ENCODE data around the gene PEBP1.

PEBP1 gene

DNA sequence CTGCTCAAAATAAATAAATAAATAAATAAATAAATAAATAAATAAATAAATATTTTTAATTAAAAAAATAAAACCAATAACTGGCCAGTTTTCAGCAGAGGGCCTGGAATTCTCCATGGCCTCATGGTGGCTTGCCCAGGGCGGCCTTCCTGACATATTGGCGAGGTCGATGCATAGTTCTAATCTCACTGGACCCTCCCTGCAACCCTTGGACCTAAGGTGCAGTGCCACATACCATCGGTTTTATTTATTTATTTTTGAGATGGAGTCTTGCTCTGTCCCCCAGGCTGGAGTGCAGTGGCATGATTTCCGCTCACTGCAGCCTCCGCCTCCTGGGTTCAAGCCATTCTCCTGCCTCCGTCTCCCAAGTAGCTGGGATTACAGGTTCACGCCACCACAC is 28.2 kb upstream of the PEBP1 start:
- H3K36me3 ChIP-seq: no peaks in the 10 kb centered on the region
- H3K27me3 ChIP-seq: no peaks in the 10 kb centered on the region
- no peak for DNase-seq
- no peaks in the 10 kb centered on the region for H3K9me3 ChIP-seq
- TF ChIP-seq, protein P1, sequence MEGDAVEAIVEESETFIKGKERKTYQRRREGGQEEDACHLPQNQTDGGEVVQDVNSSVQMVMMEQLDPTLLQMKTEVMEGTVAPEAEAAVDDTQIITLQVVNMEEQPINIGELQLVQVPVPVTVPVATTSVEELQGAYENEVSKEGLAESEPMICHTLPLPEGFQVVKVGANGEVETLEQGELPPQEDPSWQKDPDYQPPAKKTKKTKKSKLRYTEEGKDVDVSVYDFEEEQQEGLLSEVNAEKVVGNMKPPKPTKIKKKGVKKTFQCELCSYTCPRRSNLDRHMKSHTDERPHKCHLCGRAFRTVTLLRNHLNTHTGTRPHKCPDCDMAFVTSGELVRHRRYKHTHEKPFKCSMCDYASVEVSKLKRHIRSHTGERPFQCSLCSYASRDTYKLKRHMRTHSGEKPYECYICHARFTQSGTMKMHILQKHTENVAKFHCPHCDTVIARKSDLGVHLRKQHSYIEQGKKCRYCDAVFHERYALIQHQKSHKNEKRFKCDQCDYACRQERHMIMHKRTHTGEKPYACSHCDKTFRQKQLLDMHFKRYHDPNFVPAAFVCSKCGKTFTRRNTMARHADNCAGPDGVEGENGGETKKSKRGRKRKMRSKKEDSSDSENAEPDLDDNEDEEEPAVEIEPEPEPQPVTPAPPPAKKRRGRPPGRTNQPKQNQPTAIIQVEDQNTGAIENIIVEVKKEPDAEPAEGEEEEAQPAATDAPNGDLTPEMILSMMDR (IDR thresholded peaks at IDR 0.05; ENCODE audit: low read depth, low read length): no peak
- H3K4me3 ChIP-seq (ENCODE audit: low read depth, low read length): no peak overlapping the region
- no peaks in the 10 kb centered on the region for H3K4me1 ChIP-seq

DNA sequence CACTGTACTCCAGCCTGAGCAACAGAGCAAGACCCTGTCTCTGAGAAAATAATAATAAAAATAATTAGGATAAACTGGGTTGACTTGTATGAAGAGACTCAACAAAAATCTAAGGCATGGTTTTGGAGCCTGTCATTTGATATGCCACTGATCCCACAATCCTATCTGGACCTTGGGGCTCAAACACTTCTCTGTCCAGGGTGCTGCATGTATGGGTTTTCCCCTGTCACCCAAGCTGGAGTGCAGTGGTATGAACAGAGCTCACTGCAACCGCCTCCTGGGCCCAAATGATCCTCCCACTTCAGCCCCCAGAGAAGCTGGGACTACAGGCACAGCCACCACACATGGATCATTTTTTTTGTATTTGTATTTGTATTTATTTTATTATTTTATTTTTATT is 26.8 kb upstream of the PEBP1 start:
- DNase-seq: no peak
- H3K9me3 ChIP-seq: no peaks in the 10 kb centered on the region
- H3K36me3 ChIP-seq: no peaks in the 10 kb centered on the region
- H3K27me3 ChIP-seq: no peaks in the 10 kb centered on the region
- TF ChIP-seq, protein P1 (IDR thresholded peaks at IDR 0.05; ENCODE audit: low read depth, low read length): no peak
- H3K4me3 ChIP-seq (ENCODE audit: low read depth, low read length): no peak overlapping the region
- no peaks in the 10 kb centered on the region for H3K4me1 ChIP-seq

DNA sequence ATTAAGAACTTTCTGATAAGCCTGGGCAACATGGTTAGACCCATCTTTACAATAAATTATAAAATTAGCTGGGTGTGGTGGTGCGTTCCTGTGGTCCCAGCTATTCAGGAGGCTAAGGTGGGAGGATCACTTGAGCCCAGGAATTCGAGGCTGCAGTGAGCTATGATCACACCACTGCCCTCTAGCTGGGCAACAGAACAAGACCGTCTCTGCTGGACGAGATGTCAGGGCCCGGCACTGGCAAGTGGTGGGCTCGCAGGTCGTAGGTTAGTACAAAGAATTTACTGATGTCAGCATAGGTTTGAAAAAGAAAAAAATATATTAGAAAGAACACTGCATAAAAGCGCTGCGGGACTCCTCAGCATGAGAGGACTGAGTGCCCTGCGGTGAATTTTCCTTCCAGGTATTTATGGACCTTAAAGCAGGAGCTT is 16.5 kb upstream of the PEBP1 start:
- no peak for DNase-seq
- TF ChIP-seq, protein P1 (IDR thresholded peaks at IDR 0.05; ENCODE audit: low read depth, low read length): no peak

DNA sequence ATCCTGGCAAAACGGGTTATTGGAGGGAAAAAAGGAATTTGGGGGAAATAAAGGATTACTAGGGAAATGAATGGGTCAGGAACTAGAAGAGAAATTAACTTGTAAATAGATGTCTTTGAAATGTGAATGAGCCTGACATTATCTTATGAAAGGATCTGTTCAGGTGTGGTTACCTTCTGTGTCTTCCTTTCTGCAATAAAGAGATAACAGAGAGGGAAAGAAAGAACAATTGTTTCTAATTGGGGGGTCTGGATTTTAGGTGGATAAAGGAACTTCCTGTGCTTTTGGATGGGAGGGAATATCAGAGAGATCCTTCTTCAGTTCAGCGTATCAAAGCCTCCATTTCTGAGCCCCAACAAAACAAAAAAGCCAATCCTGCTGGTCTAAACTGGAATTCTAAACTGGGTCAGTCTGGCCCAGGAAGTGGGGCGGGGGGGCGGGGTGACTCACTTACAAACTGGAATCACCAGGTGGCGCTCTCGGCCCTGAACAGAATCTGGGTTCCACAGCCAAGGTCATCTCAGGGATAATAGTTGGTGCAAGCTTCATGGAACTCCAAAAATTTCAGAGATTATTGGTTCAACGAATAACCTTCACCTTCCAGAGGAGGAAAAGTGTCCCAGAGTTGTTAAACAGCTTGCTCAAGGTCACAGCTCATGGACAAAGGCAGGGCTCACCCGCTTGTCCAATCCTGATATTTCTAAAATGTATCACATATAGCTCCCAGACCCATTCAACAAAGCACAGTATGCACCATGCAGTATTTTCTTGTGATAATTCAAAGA is 15.2 kb upstream of the PEBP1 start:
- Histone ChIP-seq H3K36me3 (no peaks in the 10 kb centered on the region), H3K27me3 (no peaks in the 10 kb centered on the region), H3K9me3 (no peaks in the 10 kb centered on the region), H3K4me3 (ENCODE audit: low read depth, low read length) (no peak overlapping the region), H3K4me1 (no peaks in the 10 kb centered on the region)
- TF ChIP-seq, protein P1 (IDR thresholded peaks at IDR 0.05; ENCODE audit: low read depth, low read length): peak; percentile 58
- peak; percentile 74 for DNase-seq

More for the DNA sequence above, 16.5 kb upstream of the PEBP1 start:
- Histone ChIP-seq H3K4me1 (no peaks in the 10 kb centered on the region), H3K4me3 (ENCODE audit: low read depth, low read length) (no peak overlapping the region), H3K27me3 (no peaks in the 10 kb centered on the region), H3K36me3 (no peaks in the 10 kb centered on the region), H3K9me3 (no peaks in the 10 kb centered on the region)

DNA sequence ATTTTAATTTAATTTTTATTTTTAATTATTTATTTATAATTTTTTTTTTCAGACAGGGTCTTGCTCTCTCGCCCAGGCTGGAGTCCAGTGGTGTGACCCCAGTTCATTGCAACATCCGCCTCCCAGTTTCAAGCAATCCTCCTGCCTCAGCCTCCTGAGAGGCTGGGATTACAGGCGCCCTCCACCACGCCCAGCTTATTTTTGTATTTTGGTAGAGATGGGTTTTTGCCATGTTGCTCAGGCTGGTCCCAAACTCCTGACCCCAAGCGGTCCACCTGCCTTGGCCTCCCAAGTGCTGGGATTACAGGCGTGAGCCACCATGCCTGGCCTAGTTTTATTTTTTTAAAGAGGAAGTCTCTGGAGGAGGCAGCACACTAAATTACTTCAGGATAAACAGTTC is 13.7 kb upstream of the PEBP1 start:
- Histone ChIP-seq H3K27me3 (no peaks in the 10 kb centered on the region), H3K9me3 (no peaks in the 10 kb centered on the region), H3K4me3 (ENCODE audit: low read depth, low read length) (no peak overlapping the region), H3K36me3 (no peaks in the 10 kb centered on the region), H3K4me1 (no peaks in the 10 kb centered on the region)
- TF ChIP-seq, protein P1 (IDR thresholded peaks at IDR 0.05; ENCODE audit: low read depth, low read length): no peak
- no peak for DNase-seq

DNA sequence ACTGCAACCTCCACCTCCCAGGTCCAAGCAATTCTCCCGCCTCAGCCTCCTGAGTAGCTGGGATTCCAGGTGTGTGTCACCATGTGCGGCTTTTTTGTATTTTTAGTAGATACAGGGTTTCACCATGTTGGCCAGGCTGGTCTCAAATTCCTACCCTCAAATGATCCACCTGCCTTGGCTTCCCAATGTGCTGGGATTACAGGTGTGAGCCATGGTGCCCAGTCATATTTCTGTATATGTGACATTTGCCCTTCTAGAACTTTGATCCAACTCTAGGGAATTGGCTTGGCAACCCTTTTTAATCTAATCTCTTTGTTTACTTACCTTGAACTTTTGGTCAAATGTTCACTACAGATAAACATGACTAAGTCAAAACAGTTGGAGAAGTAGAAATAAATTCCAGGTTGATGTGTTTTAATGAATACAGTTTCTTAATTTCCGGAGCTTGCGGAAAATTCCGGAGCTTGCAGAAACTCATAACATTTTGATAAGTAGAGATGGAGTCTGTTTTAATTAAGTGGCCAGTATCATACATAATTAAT is 11.5 kb upstream of the PEBP1 start:
- DNase-seq: no peak
- Histone ChIP-seq H3K27me3 (no peaks in the 10 kb centered on the region), H3K36me3 (no peaks in the 10 kb centered on the region), H3K4me1 (no peaks in the 10 kb centered on the region), H3K4me3 (ENCODE audit: low read depth, low read length) (no peak overlapping the region), H3K9me3 (no peaks in the 10 kb centered on the region)
- TF ChIP-seq, protein P1 (IDR thresholded peaks at IDR 0.05; ENCODE audit: low read depth, low read length): no peak
